NOMO-1 (cell line): ENCODE results near the gene NHLRC2.
"Not testable (repeated sequence)": the region's sequence is repeated elsewhere in the genome, so short reads cannot be mapped to it uniquely, and the experiment has no call there.

ENCODE experiments used
- DNase-seq, 2 experiments: peaks; one replicate each; lab custom pipeline; 2025; ENCODE audit not compliant: unreplicated experiment in 2 of 2; lab: John Stamatoyannopoulos, UW

Gene NHLRC2

GRCh38 chr10:113937258-113937657, 82.8 kb downstream of the NHLRC2 start:
- no peak for DNase-seq

DNA sequence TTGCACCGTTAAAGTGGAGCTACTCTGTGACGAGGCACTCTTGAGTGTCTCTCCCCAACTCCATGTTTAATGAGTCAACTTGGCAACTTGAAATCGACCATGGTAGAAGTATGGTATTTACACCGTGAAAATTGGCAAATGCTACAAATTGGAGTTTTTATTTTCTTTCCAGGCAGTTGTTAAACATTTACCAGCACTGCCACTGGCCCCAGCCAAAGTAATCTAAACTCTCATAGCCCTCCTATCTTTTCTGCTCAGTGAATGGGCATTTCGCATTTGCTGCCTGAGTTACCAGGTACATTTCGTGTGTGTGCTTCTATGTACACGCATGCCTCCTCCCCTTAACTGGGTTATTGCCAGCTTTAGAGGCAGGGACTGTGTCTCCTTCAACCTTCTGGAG, 83.3 kb downstream of the NHLRC2 start:
- no peak for DNase-seq

- DNase-seq, result no peak
Measured at GRCh38 chr10:113939212-113939860, 84.9 kb downstream of the NHLRC2 start.

DNA sequence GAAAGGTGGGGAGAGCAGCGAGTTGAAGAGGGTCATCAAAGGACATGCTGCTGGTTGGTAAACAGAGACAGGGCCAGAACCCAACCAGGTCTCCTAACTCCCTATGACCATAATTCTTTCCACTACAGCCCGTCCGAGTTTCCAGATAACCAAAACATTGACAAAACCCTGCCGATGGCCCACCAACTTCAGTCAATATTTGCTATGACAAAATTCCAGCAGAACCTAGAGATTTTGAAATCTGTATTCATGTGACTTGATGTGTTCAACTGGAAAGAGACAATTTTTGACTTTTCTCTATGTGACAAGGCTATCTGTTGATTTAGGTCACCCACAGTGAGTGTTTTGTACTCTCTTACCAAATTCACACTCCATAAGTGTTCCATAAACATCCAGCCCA, 86.7 kb downstream of the NHLRC2 start:
- DNase-seq, result no peak

DNA sequence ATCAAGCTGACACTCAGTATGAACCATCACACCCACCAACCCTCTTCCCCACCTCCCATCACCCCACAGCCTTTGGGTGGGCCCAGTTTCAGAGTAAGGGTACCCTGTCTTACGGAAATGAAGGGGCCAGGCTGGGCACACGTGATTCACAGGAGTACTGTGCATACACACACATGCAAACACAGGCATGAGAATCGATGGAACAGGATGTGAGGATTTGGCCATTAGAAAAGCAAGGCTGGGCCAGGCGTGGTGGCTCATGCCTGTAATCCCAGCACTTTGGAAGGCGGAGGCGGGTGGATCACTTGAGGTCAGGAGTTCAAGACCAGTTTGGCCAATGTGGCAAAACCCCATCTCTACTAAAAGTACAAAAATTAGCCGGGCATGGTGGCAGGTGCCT, 88.7 kb downstream of the NHLRC2 start:
- DNase-seq, result not testable (repeated sequence)

DNA sequence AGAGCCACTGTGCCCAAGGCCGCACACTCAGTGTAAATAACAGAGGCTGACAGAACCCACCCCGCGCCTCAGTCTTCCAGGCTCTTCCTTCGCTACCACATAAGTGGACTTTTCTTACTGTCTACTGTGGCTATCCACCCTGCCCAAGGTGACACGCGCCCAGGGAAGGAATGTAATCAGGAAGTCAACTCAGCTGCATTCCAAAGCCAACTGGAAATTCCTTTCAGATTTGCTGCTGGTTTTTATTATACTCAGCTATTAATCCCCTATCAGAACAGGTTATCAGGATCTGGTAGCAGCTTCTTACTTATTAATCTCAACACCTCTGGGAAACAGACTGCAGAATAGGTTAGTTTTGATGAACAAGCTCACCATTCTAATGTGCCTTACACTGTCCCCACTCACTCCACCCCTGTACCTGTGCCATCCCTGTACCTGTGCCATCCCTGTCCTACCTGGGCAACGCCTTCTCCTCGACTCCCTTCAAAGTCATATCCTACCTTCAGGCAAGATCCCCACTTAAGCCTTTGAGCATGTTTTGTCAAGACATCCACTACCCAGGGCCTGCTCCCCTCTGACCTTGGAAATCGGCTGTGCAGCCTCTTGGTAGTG, 90.7 kb downstream of the NHLRC2 start:
- no peak for DNase-seq

GRCh38 chr10:113945687-113946085, 91.2 kb downstream of the NHLRC2 start:
- DNase-seq, result no peak

- DNase-seq, result no peak
Measured at GRCh38 chr10:113947184-113948041, 93.0 kb downstream of the NHLRC2 start.

DNA sequence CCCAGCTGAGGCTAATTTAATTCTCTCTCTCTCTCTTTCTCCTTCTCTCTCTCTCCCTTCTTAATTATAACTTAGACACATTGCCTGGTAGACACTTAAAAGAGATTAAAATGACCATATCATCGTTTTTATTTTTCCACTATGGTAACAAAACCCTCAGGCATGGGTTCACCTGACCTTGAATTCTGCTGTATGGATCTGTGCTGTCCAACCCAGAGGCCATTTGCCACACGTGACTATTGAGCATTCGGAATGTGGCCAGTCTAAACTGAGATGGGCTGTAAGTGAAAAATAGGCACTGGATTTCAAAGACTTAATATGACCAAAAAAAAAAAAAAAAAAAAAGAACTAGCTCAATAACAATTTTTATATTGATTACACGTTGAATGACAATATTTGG, 93.6 kb downstream of the NHLRC2 start:
- no peak for DNase-seq

DNA sequence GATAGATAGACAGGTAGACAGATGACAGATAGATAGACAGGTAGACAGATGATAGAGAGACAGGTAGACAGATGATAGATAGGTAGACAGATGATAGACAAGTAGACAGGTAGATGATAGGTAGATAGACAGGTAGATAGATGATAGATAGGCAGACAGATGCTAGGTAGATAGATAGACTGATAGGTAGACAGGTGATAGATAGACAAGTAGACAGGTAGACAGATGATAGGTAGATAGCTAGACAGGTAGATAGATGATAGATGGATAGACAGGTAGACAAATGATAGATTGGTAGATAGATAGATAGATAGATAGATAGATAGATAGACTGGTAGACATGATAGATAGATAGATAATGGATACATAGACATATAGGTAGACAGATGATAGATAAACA, 95.8 kb downstream of the NHLRC2 start:
- DNase-seq, result no peak

GRCh38 chr10:113953505-113954272, 99.2 kb downstream of the NHLRC2 start:
- DNase-seq, result peak; percentile 37 to 60

DNA sequence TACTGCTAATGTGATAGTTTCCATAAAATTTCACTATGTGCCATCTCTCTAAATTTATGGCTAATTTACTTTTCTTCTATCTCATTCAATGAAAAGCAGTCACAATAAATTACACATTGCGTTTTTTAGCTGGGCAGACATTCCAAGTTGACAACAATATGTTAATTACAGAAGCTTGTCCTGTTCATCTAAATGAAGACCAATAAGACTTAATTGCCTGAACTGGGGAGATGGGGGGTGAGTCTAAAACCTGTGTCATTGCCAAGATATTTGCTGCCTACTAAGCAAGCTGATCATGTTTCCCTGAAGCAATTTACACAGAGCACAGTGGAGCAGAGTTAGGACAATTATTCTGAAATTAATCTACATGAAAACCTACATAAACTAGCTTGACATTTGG, 99.9 kb downstream of the NHLRC2 start:
- DNase-seq, result no peak

- DNase-seq, result no peak
Measured at GRCh38 chr10:113957013-113957412, 102.6 kb downstream of the NHLRC2 start.

DNA sequence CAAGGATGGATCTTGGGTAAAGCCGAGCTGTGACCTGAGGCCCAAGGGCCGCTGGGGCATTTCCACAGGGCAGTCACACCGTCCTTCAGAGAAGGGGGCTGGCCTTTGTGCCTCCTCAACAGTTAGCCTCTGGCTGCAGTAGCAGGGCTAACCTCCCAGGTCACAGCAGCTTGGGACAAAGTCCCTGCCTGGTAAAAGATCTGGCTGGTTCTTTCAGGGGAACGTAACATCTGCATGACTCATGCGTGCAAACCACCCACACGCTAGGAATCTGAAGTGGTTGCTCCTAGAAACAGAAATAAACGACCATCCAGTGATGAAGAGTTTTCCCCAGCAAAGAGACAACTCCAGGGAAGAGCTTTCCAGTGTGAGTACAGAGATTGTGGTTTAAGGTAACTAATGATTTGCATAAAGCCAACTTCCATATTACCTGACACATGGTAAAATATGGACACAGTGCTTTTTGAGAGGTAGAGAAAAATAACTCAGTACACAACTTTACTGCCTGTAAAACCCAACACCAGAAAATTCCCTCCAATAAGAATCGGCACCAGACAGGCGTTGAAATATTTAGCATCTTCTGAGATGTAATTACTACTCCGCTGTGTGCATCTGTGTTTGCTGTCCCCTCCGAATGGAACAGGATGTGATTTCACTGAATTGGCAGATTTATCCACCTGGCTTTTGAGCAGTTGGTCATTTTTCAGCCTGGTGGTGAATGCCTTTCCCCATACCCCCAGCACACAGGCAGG, 104.3 kb downstream of the NHLRC2 start:
- DNase-seq, result no peak

GRCh38 chr10:113959383-113959760, 104.9 kb downstream of the NHLRC2 start:
- DNase-seq, result no peak

DNA sequence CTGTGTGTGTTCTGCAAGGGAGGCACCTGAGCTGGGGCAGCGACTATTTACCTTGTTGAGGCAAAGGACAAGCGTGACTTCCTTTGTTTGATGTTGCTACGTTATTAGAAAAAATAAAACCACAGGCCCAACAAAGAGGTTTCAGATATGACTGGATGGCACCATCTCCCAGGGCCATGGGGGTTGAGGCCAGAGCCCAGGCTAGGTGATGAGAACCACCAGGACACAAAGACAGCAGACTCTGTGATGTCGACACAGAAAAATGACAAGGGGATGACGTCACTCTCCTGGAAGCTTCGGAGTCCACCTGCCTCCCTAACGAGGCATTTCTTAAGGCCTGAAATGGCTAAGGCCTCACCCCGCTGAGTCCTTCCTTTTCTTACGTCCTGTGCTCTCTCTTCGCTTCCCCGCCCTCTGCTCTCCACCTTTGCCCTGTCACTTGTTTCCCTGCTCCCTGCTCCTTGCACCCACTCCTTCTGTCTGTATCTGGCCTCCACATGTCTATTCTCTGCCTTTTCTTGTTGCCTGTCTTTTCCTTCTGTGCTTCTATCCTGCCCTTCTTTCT, 106.2 kb downstream of the NHLRC2 start:
- no peak for DNase-seq

DNA sequence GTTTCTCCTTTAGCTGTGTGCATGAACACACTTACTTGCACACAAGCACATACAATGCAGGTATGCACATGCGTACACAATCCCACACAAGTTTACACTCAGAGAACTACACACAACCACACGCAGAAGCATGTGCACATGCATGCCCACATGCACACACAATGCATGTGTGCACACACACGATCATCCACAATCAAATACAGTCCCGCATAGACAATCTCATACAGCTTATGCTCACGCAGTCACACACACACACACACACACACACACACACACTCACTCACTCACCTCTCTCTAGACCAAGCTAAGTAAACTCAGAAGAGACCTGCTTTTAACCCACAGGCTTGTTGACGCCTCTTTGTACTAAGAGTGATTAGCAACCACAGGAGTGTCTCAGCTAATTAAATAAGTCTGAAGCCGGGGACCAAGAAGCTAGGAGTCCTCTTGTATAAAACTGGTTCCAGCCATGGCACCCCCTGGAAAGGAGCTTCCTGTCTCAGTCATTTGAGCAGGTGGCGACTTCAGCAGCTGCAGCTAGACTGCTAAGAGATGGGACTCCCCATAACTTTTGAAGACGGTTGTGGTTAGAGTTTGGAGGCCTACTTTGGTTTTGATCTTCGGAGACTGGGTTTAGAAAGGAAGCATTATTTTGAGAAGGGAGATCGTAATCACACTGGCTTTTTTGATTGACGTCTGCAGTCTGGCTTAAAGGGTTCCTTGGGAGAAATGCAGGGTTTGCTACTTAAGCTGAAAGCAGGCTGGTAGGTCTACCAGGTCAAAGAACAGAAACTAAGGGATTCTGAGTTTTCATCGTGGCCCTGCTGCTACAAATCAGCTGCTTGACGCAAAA, 106.9 kb downstream of the NHLRC2 start:
- peak in 1 of 2 experiments; percentile 26 for DNase-seq

GRCh38 chr10:113965077-113965476, 110.6 kb downstream of the NHLRC2 start:
- DNase-seq, result peak; percentile 76 to 79

DNA sequence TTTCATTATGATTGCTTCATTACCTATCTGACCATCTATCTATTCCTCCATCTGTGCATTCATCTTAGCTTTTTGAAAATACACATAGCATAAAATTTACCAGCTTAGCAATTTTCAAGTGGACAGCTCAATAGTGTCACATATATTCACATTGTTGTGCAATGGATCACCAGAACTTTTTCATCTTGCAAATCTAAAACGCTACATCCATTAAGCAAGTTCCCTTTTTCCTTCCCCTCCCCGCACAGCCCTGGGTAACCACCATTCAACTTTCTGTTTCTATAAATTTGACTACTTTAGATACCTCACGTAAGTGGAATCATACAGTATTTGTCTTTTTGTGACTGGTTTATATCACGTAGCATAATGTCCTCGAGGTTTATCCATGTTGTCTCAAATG, 111.2 kb downstream of the NHLRC2 start:
- peak; percentile 88 to 94 for DNase-seq
